Esophagus muscularis mucosa (tissue), 3 donors: ENCODE data around the gene RETREG2.
A peak's percentile ranks its signal among the peaks of the same experiment; 100 is the strongest.

Experiments
- CTCF ChIP-seq, 3 experiments: fragments of 200-600 bp in 2 of 3; fragments of 450-650 bp in 1 of 3; sonication (generic) in 2 of 3; IDR thresholded peaks; one replicate each; pipeline ENCODE4 v1.5.1; 2017 to 2019; ENCODE audit warnings: antibody characterized with exemption in 3 of 3, mild to moderate bottlenecking in 2 of 3, moderate library complexity in 1 of 3
- POLR2A ChIP-seq: fragments of 450-650 bp; IDR thresholded peaks from one replicate; pipeline ENCODE4 v1.6.1; 2017; ENCODE audit warnings: antibody characterized with exemption, moderate library complexity, mild to moderate bottlenecking, low read depth
- POLR2AphosphoS5 ChIP-seq, 2 donors: sonication (generic); formaldehyde crosslinking; IDR thresholded peaks; one replicate each; pipeline ENCODE4 v1.6.1; 2017; ENCODE audit warnings: antibody characterized with exemption in 2 of 2

GRCh38 chr2:219177552-219178376 lies at the start of gene RETREG2:
- peak; percentile 49 to 64 (median 58) for TF ChIP-seq CTCF (IDR thresholded peaks at IDR 0.05)
- peak; percentile 89 to 99 for TF ChIP-seq POLR2AphosphoS5 (IDR thresholded peaks at IDR 0.05)
- peak; percentile 98 for TF ChIP-seq POLR2A
